Measurements from ENCODE around the gene TMEM50B. TPM values are rescaled to one million over a fixed set of nuclear protein-coding genes. Genes with fewer than 3 reads are reported as not detected.
A peak's percentile ranks its signal among the peaks of the same experiment; 100 is the strongest.

Gene TMEM50B
- total and polyA plus RNA-seq, 12 donors = 27.7 to 122 (median 47.0) TPM

DNA sequence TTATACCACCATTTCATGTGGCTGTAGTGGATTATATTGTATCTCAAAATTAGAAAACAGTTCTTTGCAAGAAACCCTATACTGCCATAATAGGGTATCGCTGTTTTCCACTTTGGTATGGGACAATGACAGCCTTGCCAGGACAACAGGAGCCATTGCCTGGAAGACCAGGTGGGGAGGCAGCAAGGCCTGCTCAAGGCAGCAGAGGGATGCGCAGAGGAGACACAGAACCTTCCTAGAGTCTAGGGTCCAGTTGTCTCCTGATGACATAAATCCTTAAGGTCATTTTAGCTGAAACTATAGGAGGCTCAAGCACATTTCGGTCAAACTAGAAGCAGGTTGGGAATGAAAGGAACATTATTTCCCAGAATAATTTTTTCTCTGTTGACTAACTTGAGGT is 48.9 kb downstream of the TMEM50B start:
- intact Hi-C loops (cut with DNase I) = loop anchor here in 1 of 2 donors (10.0 kb wide), 1 partner anchor 66 kb away; no protein-coding TSS in a partner anchor
- Histone ChIP-seq H3K27me3 (no peaks in the 10 kb centered on the region), H3K27ac (no peak overlapping the region), H3K36me3 (replicated peaks in 1 of 2) (peaks cover 0 to 85% of the 10 kb centered on the region in 2 donors), H3K4me1 (replicated peaks in 1 of 2) (peaks cover 13 to 19% of the 10 kb centered on the region in 2 donors), H3K4me3 (no peak overlapping the region), H3K9me3 (replicated peaks in 1 of 3) (no peaks in the 10 kb centered on the region)
- TF ChIP-seq, protein P1, sequence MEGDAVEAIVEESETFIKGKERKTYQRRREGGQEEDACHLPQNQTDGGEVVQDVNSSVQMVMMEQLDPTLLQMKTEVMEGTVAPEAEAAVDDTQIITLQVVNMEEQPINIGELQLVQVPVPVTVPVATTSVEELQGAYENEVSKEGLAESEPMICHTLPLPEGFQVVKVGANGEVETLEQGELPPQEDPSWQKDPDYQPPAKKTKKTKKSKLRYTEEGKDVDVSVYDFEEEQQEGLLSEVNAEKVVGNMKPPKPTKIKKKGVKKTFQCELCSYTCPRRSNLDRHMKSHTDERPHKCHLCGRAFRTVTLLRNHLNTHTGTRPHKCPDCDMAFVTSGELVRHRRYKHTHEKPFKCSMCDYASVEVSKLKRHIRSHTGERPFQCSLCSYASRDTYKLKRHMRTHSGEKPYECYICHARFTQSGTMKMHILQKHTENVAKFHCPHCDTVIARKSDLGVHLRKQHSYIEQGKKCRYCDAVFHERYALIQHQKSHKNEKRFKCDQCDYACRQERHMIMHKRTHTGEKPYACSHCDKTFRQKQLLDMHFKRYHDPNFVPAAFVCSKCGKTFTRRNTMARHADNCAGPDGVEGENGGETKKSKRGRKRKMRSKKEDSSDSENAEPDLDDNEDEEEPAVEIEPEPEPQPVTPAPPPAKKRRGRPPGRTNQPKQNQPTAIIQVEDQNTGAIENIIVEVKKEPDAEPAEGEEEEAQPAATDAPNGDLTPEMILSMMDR (IDR thresholded peaks at IDR 0.05) = no peak
- no peak for TF ChIP-seq POLR2A (IDR thresholded peaks at IDR 0.05)
- DNase-seq = no peak
- WGBS, 4 donors = 82 to 98% (median 92%) methylated on average over 3 of the region's 3 CpGs

DNA sequence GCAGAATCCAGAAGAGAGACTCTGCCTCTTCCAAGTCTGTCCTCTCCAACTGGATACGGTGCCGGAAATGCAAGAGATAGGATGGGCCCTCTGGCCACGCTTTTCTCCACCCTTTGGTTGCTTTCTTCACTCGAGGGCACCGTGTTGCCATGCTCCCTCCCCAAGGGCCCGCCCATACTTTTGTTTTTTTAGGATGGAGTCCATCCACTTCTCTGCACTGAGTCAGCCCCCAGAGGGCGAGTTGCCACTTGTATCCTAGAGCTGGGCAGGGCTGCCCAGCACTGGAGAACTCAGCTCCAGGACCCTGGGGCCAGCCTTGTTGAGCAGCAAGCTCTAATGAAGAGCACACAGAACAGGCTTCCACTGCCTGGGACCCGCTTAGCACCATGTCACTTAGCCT is 51.1 kb downstream of the TMEM50B start:
- no peak for TF ChIP-seq POLR2A (IDR thresholded peaks at IDR 0.05)
- TF ChIP-seq, protein P1 (IDR thresholded peaks at IDR 0.05) = no peak
- no peak for DNase-seq
- Histone ChIP-seq H3K27me3 (no peaks in the 10 kb centered on the region), H3K27ac (peak overlapping the region in 1 of 5 donors; percentile 11), H3K4me1 (replicated peaks in 1 of 2) (no peaks in the 10 kb centered on the region), H3K9me3 (replicated peaks in 1 of 3) (no peaks in the 10 kb centered on the region), H3K4me3 (no peak overlapping the region), H3K36me3 (replicated peaks in 1 of 2) (peaks cover 0 to 94% of the 10 kb centered on the region in 2 donors)
- WGBS, 4 donors = 78 to 90% (median 84%) methylated on average over 7 to 8 of the region's 8 CpGs
- intact Hi-C loops (cut with DNase I) = no loop called here

DNA sequence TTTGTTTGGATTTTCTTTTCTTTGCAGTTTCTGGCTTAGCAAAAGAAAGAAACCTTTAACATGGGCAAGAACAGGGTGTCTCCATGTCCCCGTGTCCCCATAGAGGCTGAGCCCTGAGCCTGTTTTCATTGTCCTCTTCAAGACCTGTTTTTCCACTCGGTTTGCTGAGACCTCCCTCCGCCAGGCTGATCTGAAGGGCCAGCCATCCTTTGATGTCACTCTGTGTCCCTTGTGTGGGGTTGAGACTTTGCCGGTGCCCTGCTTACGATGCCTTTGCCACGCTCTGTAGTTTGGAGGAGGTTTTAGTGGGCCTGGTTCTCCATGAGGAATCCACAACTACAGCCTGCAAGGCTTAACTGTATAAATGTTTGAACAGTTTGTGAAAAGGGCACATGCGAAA is 52.7 kb downstream of the TMEM50B start:
- TF ChIP-seq, protein P1 (IDR thresholded peaks at IDR 0.05) = no peak
- no peak for TF ChIP-seq POLR2A (IDR thresholded peaks at IDR 0.05)
- Histone ChIP-seq H3K4me1 (replicated peaks in 1 of 2) (no peaks in the 10 kb centered on the region), H3K27ac (no peak overlapping the region), H3K4me3 (no peak overlapping the region), H3K9me3 (replicated peaks in 1 of 3) (no peaks in the 10 kb centered on the region), H3K27me3 (no peaks in the 10 kb centered on the region), H3K36me3 (replicated peaks in 1 of 2) (peaks cover 0 to 88% of the 10 kb centered on the region in 2 donors)
- intact Hi-C loops (cut with DNase I) = no loop called here
- 85 to 93% (median 91%) methylated on average over 7 of the region's 7 CpGs for WGBS, 4 donors
- DNase-seq = peak in 1 of 7 donors; percentile 5

DNA sequence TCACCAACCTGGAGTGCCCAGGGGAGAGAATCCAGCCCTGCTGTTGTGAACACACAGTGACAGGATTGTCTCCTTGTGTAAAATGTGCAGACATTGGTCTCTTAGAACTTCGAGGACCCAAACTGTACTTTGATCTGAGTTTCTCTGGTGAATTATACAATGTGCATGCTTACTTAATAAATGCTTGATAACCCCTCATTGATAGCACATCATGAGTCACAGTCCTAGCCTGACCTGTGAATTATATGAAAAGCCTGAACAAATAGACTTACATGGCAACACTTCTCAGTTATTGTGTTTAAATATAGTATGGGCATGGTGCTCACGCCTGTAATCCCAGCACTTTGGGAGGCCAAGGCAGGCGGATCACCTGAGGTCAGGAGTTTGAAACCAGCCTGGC is 53.9 kb downstream of the TMEM50B start:
- no peak overlapping the region for H3K27ac ChIP-seq
- no peak for DNase-seq
- no peaks in the 10 kb centered on the region for H3K4me1 ChIP-seq (replicated peaks in 1 of 2)
- intact Hi-C loops (cut with DNase I) = no loop called here
- TF ChIP-seq, protein P1 (IDR thresholded peaks at IDR 0.05) = no peak
- TF ChIP-seq POLR2A (IDR thresholded peaks at IDR 0.05) = no peak
- H3K4me3 ChIP-seq = no peak overlapping the region
- no peaks in the 10 kb centered on the region for H3K27me3 ChIP-seq
- peaks cover 0 to 84% of the 10 kb centered on the region in 2 donors for H3K36me3 ChIP-seq (replicated peaks in 1 of 2)
- no peaks in the 10 kb centered on the region for H3K9me3 ChIP-seq (replicated peaks in 1 of 3)
- WGBS, 4 donors = 83 to 86% (median 84%) methylated on average over 3 of the region's 3 CpGs
